ENCODE results near the gene XYLB.

GRCh38 chr3:38318766-38319671 is 27.6 kb upstream of the XYLB start:
- TF ChIP-seq POLR2A (IDR thresholded peaks at IDR 0.05) (no peak), CTCF (IDR thresholded peaks at IDR 0.05) (no peak)

Measured in esophagus squamous epithelium (tissue), 4 donors.